CD4-positive, alpha-beta T cell treated with Interleukin-6 at 100 ng/mL for 8 hours (primary cell): ENCODE data around the gene SOD1.
"Not testable (repeated sequence)": the region's sequence is repeated elsewhere in the genome, so short reads cannot be mapped to it uniquely, and the experiment has no call there.

Source experiments
- DNase-seq: peaks from one replicate; pipeline ENCODE4 v3.0.0-alpha.2; 2020; ENCODE audit warnings: mixed read lengths, low spot score

The SOD1 gene

GRCh38 chr21:31659536-31660258 is at the start of gene SOD1:
TSS of gene SOD1 (plus strand) at chr21:31659693. CDS start at chr21:31659770, 77 bp downstream.
- DNase-seq = peak; percentile 96

- DNase-seq = no peak
Measured at GRCh38 chr21:31611445-31611844, 48.0 kb upstream of the SOD1 start.

DNA sequence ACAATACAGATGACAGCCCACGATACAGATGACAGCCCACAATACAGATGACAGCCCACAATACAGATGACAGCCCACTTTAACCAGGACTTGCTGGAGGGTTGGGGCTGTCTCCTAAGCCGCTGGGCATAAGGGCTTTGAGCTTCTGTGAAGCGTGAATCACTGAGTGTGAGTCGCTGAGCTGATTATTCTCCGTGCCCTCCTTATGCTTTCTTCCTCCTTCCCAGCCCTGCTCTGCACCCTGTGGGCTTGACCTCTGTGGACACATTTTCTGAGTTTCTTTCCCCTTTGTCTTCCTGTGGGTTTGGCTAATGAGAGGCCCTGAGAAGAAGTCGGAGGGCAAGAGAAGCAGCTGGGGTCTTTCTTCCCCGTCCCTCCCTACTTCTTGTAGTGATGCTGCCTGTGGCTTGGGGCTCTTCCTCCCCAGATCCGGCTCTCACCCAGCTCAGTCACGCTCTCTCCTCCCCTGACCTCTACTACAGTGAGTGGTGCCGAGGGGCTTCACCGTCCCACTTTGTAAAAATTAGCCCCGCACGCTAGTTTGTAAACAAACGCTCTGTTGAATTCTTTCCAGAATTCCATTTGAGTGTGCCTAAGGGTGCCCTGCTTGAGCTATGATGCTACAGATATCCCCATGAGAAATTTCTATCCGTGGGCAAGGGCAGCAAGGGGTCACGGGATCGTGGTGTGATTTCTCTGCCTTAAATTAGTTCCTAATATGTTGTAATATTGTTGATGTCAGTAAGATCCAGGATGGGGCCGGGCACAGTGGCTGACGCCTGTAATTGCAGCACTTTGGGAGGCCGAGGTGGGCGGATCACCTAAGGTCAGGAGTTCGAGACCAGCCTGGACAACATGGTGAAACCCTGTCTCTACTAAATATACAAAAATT is 46.4 kb upstream of the SOD1 start:
- no peak for DNase-seq

- no peak for DNase-seq
Measured at GRCh38 chr21:31614705-31615104, 44.8 kb upstream of the SOD1 start.

DNA sequence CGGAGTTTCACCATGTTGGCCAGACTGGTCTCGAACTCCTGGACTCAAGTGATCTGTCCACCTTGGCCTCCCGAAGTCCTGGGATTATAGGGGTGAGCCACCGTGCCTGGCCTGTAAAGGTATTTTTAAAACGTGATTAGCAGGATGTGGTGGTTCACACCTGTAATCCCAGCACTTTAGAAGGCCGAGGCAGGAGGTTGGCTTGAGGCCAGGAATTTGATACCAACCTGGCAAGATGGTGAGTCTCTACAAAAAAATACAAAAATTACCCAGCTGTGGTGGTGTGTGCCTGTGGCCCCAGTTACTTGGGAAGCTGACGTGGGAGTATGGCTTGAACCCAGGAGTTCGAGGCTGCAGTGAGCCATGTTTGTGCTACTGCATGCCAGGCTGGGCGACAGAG is 43.3 kb upstream of the SOD1 start:
- DNase-seq = no peak

DNA sequence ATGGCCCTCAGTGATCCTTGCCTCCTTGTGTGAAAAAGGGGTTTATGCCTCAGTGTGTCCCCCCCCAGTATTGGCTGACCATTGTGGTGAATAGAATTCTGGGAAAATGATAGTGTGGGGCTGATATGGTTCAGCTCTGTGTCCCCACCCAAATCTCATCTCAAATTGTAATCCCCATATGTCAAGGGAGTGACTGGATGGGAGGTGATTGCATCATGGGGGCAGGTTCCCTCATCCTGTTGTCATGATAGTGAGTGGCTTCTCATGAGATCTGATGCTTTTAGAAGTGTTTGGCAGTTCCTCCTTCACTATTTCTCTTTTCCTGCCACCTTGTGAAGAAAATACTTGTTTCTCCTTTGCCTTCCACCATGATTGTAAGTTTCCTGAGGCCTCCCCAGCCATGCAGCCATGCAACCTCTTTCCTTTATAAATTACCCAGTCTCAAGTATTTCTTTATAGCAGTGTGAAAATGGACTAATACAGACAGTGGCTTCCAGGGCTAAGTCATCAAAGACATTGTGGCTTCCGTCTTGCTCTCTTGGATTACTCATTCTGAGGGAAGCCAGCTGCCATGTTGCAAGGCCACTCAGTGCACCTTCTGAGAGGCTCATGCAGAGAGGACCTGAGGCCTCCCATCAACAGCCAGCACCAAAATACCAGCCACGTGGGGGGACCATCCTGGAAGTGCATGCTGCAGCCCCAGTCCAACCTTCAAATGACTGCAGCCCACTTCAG is 40.6 kb upstream of the SOD1 start:
- DNase-seq = no peak

- DNase-seq = no peak
Measured at GRCh38 chr21:31622397-31622796, 37.1 kb upstream of the SOD1 start.

DNA sequence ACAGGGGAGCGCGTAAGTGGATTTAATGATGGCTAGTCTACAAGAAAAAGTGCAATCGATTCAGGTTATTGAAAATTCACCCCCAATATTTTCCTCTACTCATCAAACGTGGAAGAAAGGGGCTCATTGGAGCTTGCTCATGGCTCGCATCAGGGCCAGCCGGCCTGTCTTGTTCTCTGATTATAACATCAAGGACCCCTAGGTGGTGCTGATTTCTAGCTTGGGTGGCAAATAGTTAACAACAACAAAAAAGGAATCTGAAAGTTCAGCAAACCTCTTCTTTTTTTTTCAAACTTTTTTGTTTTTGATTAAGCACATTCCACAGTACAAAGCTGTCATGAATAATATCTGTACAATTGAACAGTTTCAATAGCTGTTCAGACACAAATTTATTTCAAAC is 35.8 kb upstream of the SOD1 start:
- no peak for DNase-seq

DNA sequence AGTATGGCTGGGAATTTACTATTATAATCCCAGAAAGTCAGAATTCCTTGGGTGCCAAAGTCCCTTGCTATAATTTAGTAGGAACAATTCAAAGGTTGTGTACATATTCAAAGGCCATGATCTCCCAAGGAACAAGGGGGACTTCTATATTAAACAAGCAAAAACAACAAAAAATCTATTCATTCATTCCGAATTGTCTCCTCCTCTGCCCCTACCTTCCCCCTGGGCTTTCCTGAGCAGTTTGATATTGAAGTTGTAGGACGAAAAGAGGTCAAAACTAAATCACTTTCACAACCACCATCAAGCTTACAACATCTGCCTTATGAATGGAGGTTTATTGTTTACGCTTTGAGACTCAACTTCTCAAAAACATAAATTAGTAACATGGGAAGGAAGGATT is 35.3 kb upstream of the SOD1 start:
- DNase-seq = no peak

DNA sequence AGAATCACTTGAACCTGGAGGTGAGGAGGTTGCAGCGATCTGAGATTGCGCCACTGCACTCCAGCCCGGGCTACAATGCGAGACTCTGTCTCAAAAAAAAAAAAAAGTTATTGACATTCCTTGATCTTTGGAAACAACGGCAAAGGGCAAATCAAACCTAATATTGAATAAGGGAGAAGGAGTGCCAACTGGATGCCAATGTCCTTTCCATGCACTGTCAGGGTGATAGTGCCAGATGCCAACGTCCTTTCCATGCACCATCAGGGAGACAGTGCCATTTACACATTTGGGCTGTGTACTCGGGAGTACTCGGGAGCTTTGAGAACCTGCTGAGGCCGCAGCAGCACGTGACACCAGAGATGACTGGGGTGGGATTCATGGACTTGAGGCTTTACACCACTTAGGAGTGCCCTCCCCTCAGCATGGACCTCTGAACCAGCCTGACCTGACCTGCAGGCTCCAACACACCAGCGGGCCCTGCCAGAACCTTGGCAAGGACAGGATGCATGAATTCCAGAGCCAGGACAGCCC is 34.5 kb upstream of the SOD1 start:
- DNase-seq = no peak

DNA sequence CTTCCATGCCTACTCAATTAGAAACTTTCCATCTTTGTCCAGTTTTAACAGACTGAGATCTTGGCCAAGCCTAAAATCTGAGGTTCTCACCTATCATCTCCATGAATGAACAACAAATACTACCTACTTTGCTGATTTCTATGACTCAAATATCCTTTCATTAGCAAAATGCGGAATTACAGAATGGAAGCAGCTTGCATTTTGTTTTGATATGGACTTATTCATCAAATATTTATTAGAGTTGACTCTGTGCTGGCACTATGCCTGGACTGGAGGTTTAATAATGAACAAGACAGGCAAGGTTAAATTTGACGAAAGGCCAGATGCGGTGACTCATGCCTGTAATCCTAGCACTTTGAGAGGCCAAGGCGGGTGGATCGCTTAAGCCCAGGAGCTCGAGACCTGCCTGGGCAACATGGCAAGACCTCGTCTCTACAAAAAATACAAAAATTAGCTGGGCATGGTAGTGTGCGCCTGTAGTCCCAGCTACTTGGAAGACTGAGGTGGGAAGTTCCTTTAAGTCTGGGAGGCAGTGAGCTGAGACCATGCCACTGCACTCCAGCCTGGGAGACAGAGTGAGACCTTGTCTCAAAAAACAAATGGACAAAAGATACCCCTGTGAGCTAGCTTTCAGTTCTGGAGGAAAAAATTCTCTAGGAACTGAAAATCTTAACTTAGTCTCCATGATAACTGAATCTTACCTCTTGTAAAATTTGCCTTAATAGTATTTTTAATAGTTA is 29.4 kb upstream of the SOD1 start:
- no peak for DNase-seq

DNA sequence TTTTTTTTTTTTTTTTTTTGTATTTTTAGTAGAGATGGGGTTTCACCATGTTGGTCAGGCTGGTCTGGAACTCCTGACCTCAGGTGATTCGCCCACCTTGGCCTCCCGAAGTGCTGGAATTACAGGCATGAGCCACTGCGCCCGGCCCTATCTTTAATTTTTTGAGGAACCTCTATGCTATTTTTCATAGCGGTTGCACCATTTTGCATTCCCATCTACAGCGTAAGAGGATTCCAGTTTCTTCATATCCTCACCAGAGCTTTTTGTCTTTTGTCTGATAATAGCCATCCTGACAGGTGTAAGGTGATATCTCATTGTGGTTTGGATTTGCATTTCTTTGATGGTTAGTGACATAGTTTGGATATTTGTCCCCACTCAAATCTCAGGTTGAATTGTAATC is 27.6 kb upstream of the SOD1 start:
- not testable (repeated sequence) for DNase-seq

GRCh38 chr21:31634993-31635392 is 24.5 kb upstream of the SOD1 start:
- no peak for DNase-seq

DNA sequence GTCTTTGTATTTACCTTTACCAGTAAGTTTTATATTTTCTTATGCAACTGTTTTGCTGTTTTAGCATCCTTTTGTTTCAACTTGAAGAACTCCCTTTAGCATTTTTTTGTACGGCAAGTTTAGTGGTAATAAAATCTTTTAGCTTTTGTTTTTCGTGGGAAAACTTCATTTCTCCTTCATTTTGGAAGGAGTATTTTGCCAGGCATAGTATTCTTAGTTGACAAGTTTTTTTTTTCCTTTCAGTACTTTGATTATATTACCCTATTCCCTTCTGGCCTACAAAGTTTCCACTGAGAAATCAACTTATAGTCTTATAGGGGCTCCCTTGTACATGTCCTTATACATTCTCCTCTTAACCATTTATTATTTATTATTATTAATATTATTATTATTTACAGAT is 22.6 kb upstream of the SOD1 start:
- no peak for DNase-seq

- DNase-seq = no peak
Measured at GRCh38 chr21:31641416-31641922, 18.0 kb upstream of the SOD1 start.

DNA sequence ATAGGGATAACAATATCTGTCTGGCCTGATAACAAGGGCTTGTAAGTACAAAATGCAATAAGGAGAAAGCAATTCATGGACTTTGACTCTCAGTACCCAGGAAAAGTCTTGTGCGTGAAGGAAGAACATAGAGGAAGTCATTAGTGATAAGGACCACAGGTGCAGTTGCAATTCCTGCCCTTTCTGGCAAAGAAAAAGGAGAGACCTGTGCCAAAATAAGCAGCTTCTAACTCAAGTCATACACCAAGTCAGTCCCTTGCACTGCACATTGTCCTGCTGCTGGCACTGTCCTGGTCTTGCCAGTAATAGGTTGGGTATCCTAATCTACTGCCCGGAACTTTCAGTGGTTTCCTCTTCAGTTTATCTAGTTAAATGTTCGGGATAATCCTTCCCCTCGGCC is 14.8 kb upstream of the SOD1 start:
- no peak for DNase-seq

- no peak for DNase-seq
Measured at GRCh38 chr21:31647650-31648049, 11.8 kb upstream of the SOD1 start.

- DNase-seq = no peak
Measured at GRCh38 chr21:31650930-31651329, 8.6 kb upstream of the SOD1 start.

DNA sequence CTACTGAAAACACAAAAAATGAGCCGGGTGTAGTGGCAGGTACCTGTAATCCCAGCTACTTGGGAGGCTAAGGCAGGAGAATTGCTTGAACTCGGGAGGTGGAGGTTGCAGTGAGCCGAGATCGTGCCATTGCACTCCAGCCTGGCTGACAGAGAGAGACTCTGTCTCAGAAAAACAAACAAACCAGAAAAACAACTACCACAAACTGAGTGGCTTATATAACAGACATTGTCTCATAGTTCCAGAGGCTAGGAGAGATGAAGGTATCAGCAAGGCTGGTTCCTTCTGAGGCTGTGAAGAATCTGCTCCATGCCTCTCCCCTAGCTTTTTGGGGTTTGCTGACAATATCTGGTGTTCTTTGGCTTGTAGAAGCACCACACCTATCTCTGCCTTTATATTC is 8.0 kb upstream of the SOD1 start:
- DNase-seq = not testable (repeated sequence)

GRCh38 chr21:31654340-31654739 is 5.2 kb upstream of the SOD1 start:
- no peak for DNase-seq

- peak; percentile 18 for DNase-seq
Measured at GRCh38 chr21:31654821-31655580, 4.5 kb upstream of the SOD1 start.
